ENCODE data around the gene COL24A1.
"Not testable (repeated sequence)": the region's sequence is repeated elsewhere in the genome, so short reads cannot be mapped to it uniquely, and the experiment has no call there.

Gene COL24A1

GRCh38 chr1:85864727-85865126, 291.8 kb downstream of the COL24A1 start:
- DNase-seq: no peak

- not testable (repeated sequence) for DNase-seq
Observed at GRCh38 chr1:85863639-85864038, 292.9 kb downstream of the COL24A1 start.

- no peak for DNase-seq
Observed at GRCh38 chr1:85862456-85862855, 294.1 kb downstream of the COL24A1 start.

DNA sequence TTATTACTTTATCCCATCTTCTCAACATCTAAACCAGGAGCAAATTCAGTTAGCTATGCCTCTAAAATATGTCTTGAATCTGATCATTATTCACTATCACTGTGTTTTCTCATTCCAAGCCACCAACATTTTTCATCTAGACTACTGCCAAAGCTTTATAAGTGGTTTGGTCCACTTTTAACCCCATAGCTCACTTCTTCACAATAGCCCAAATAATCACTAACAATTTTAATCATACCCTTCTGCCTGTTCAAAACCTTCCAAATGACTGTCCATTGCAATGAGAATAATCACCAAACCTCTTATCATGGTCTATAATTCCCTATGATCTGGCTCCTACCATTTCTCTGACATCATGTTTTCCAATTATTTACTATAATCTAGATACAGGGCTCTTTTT, 298.6 kb downstream of the COL24A1 start:
- no peak for DNase-seq

DNA sequence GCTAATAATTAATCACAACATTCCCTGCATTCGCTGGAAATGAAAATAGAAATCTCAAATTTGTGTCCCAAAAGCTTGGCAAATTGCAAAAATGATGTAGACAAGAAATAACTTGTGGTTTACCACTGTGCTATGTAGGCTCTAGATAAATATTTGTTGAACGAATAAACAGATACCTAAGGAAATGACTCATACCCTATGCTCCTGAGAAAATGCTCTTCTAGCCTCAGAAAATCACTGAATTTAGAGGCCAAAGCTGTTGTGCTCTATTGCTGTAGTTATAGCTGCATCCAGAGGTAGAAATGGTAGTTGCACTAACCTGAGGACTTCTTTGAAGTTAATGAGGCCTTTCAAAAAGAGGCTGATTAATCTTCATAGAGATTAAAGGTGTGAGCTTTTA, 306.3 kb downstream of the COL24A1 start:
- DNase-seq: peak; percentile 73

GRCh38 chr1:85849660-85850059, 306.9 kb downstream of the COL24A1 start:
- DNase-seq: no peak

DNA sequence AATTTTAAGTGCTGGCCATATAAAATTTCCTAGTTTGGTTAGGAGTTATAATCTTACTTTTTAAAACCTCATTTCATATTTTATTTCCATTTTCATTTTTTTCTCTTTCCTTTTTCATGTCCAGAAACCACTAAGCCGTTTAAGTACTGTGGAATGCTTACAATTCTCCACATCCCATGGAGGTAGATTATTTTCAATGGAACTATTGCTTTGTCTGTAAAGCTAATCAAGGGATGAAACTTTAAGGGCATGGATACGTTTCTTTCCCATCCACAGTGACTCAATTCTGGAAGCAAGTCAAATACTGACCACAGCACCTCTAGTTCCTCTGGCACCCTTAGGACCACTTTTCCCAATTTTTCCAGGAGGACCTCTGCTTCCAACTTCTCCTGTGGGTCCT, 309.2 kb downstream of the COL24A1 start:
- DNase-seq: no peak

DNA sequence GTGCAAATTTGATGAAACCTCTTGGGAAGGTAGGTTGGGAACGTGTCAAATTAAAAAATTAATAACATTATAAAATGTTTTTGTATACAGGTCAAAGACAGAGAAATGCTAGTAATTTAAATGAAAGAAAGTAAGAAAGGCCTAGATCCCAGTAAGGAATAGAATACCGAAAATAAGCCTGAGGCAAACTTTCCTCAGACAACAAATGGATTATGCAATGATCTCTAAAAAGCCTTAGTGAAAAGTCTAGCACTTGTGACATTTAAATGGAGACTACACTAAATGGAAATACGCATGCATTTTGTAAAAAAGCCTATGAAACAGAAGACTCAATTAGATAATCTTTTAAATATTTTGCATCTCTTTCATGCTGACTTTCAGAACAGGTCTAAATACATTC, 309.9 kb downstream of the COL24A1 start:
- DNase-seq: no peak

GRCh38 chr1:85839459-85839858, 317.1 kb downstream of the COL24A1 start:
- no peak for DNase-seq

- no peak for DNase-seq
Observed at GRCh38 chr1:85838238-85838637, 318.3 kb downstream of the COL24A1 start.

GRCh38 chr1:85836736-85837135, 319.8 kb downstream of the COL24A1 start:
- no peak for DNase-seq

GRCh38 chr1:85833165-85833564, 323.4 kb downstream of the COL24A1 start:
- DNase-seq: not testable (repeated sequence)

GRCh38 chr1:85830837-85831236, 325.7 kb downstream of the COL24A1 start:
- DNase-seq: no peak

DNA sequence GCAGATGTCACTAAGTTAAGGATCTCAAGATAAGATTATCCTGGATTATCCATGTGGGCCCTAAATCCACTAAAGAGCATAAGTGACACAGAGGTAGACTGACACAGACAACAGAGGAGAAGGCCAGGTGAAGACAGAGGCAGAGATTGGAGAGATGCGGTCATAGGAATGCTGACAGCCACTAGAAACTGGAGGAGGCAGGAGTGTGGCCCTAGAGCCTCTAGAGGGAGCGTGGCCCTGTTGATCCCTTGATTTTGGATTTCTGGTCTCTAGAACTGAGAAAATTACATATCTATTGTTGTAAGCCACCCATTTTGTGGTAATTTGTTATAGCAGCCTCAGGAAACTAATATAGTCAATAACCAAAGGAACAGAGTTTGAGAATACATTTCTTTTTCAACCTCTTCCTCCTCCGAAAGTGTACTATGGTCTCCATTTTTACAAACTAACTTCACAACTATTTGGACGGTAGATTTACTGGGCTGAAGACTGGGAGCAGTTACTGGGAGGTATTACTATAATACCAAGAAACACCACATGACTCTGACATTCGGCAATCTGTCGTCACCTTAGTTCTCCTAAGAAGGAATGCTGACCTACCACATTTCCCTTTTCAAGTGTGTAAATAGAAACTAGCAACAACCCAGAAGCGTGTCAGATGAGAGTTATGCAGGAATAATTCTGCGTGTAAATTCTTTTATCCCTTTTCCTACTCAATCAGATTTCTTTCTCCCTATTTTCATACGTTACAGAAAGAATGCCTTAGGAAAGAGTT, 332.3 kb downstream of the COL24A1 start:
- DNase-seq: no peak

DNA sequence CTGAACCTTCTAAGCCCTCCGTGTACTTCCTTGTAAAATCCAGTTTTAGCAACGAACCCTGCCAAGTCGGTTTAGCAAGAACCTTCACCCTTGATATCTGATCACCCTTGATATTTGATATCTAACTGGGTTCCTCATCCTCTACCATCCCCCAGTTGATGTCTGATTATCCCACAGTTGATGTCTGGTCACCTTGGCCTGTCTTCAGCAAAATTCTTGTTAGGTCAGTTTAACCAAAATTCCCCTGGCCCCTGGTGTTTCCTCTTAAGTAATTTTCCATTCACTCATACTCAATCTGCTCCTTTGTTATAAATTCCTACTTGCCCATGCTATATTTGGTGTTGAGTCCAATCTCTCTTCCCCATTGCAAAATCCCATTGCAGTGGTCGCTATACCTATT, 333.9 kb downstream of the COL24A1 start:
- no peak for DNase-seq

DNA sequence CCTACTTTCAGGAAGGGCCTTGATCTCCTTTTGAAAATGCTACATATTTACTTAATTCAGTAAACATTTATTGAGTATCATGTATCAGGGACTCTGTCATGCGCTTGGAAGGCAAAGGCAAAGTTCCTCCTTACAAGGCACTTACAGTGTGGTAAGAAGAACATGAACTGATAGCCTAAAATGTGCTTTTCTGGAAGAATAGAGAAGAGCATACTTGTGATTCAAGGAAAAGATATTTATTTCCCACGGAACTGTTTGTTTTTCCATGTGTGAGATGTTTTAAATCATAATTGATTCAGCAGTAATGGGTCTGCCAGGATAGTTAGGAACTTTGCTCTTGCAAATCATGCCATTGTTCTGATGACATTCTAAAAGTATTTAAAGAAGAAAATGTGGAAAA, 338.2 kb downstream of the COL24A1 start:
- no peak for DNase-seq

- no peak for DNase-seq
Observed at GRCh38 chr1:85816606-85817005, 340.0 kb downstream of the COL24A1 start.

GRCh38 chr1:85815906-85816305, 340.7 kb downstream of the COL24A1 start:
- DNase-seq: no peak

DNA sequence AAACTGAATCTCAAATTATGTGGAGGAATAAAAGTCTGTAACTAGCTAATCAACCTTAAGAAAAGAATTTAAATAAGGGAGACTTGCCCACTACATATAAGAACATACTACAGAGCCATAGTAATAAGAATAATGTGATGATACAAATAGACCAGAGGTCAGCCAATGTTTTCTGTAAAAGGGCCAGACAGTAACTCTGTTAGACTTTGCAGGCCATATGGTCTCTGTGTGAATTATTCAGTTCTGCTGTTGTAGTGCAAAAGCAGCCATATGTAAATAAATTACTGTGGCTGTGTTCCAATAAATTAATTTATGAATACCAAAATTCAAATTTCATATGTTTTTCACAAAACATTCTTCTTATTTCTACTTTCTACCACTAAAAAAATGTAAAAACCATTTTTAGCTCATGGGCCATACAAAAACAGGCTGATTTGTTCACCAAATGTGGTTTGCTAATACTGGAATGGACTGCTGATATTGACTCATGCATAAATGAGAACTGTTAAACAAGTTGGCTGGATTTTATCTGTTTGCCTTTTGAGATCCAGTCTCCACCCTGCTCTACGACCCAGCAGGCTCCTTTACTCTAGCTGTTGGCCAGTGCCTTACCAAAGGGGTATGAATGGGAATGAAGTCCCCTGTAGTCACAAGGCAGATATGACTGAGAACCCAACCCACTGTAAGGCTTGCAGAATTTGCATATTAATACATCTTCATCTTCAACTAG, 350.2 kb downstream of the COL24A1 start:
- DNase-seq: no peak

- no peak for DNase-seq
Observed at GRCh38 chr1:85801520-85801919, 355.1 kb downstream of the COL24A1 start.

DNA sequence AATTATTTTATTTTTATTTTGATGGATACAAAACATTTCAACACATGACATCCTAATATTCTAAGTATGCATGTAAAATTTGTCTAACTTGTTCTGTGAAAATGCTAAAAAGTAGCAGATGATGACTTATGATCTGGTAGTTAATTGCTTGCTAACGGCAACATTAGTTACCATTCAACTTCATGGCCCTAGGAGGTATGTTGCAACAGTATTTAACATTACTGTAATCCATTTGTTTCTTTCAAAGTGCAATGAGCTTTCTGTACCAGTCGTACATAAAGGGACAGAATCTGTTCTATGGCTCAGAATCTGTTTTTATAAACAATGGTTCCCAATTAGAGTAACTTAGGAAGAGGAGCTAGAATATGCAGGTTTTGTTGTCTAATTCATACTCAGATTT, 356.8 kb downstream of the COL24A1 start:
- no peak for DNase-seq

DNA sequence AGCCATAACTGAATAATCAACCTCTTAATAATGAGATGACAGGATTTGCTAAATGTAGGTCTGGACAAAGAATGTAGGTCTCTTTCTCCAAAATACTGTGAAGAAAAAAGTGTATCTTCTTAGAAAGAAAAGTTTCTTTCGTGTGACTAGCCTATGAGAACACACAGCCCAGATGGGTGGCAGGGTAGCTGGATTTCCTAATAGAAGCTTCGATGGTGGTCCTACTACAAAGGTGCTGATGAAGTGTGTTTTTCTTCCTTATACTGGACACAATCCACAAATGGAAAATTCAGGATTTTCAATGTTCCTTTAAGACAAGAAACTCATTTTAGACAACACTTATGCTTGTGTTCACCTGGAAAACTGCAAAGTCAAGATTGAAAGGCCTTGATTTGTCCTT, 358.2 kb downstream of the COL24A1 start:
- no peak for DNase-seq

DNA sequence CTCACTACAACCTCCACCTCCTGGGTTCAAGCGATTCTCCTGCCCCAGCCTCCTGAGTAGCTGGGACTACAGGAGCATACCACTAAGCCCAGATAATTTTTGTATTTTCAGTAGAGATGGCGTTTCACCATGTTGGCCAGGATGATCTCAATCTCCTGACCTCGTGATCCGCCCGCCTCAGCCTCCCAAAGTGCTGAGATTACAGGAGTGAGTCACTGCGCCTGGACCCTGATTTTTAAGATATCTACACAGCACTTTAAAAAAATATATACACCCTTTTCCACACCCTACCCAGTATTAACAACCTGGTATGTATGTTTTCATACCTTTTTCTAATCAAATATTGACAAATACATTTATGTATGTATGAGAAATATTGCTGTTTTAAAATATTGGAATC, 379.6 kb downstream of the COL24A1 start:
- DNase-seq: not testable (repeated sequence)

DNA sequence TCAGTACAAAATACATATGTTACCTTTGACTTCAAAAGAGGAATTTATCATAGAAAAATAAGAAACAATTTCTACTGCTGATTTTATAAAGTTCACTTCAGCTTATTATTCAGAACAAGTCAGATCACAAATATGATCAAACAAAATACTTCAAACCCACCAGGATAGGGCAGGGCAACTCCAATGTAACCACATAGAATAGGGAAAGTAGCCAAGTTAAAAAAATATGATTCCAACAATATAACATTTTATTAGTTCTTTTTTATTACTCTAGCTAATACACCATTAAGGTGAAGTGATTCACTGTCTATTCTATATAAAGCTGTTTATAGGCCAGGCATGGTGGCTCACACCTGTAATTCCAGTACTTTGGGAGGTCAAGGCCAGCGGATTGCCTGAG, 393.8 kb downstream of the COL24A1 start:
- DNase-seq: no peak

DNA sequence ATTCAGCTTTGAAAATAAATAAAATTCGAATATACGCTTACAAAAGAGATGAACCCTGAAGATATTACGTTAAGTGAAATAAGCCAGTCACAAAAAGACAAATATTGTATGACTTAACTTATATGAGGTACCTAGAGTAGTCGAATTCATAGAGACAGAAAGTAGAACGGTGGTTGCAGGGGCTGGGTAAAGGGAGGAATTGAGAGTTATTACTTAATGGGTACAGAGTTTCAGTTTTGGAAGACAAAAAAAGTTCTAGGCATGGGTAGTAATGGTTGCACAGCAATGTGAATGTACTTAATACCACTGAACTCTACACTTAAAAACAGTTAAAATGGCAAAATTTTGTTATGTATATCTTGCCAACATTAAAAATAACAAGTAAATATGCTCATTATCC, 399.7 kb downstream of the COL24A1 start:
- DNase-seq: no peak
